Cardiac fibroblast (primary cell): ENCODE data around the gene KIF12.
"Not testable (repeated sequence)": the region's sequence is repeated elsewhere in the genome, so short reads cannot be mapped to it uniquely, and the experiment has no call there.

ENCODE experiments used
- DNase-seq, 2 donors: peaks; one replicate each; pipeline versions ENCODE4 v3.0.0 to v3.0.0-alpha.2; 2010; ENCODE audit warnings: low read depth in 2 of 2
- H3K4me3 ChIP-seq, 2 donors: replicated peaks in 1 of 2; 1 replicate in 1 of 2; 2 replicates in 1 of 2; pipeline ENCODE4 v1.5.1; 2011; ENCODE audit warnings: low read depth in 2 of 2, low read length in 2 of 2, mild to moderate bottlenecking in 2 of 2, moderate library complexity in 1 of 2
- TF ChIP-seq, protein P1 (sequence below): IDR thresholded peaks from one replicate; pipeline ENCODE4 v1.5.1; 2011; ENCODE audit warnings: low read depth, mild to moderate bottlenecking, low read length, inconsistent platforms

Gene KIF12

DNA sequence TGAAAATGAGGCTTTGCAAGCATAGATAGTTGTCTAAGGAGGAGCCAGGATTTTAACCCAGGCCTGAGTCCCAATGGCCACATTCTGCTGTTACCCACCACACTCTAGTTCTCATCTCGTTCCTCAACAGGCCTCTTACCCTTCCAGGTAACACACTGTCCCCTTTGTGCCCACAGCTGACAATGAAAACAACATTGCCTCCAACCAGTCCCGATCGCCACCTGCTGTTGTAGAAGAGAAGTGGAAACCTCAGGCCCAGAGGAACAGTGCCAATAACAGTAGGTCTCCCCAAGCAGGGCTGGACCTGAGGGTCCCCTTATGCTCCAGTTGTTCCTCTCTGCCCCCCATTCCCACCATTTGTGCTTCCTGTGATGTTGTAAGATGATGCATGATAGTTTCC lies 51.4 kb downstream of the KIF12 start:
- no peak overlapping the region for H3K4me3 ChIP-seq
- peak; percentile 14 to 25 for DNase-seq
- TF ChIP-seq, protein P1, sequence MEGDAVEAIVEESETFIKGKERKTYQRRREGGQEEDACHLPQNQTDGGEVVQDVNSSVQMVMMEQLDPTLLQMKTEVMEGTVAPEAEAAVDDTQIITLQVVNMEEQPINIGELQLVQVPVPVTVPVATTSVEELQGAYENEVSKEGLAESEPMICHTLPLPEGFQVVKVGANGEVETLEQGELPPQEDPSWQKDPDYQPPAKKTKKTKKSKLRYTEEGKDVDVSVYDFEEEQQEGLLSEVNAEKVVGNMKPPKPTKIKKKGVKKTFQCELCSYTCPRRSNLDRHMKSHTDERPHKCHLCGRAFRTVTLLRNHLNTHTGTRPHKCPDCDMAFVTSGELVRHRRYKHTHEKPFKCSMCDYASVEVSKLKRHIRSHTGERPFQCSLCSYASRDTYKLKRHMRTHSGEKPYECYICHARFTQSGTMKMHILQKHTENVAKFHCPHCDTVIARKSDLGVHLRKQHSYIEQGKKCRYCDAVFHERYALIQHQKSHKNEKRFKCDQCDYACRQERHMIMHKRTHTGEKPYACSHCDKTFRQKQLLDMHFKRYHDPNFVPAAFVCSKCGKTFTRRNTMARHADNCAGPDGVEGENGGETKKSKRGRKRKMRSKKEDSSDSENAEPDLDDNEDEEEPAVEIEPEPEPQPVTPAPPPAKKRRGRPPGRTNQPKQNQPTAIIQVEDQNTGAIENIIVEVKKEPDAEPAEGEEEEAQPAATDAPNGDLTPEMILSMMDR = peak; percentile 42

DNA sequence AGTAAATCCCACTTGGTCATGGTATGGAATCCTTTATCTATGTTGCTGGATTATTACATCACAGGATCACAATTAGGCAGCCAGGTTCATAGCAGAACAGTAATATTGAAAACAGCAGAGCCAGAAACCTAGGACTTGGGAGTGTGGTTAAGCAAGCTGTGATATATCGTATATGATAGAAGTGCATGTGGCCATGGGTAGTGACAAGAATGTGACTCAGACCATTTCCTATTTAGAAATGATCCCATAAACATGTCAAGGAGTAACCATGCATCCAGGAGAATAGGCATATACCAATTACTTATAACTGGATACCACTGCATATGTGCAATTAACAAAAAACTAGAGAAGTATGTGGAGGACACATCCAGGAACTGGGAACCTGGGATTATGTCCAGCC lies 52.2 kb downstream of the KIF12 start:
- TF ChIP-seq, protein P1 = no peak
- peak; percentile 6 to 18 for DNase-seq

DNA sequence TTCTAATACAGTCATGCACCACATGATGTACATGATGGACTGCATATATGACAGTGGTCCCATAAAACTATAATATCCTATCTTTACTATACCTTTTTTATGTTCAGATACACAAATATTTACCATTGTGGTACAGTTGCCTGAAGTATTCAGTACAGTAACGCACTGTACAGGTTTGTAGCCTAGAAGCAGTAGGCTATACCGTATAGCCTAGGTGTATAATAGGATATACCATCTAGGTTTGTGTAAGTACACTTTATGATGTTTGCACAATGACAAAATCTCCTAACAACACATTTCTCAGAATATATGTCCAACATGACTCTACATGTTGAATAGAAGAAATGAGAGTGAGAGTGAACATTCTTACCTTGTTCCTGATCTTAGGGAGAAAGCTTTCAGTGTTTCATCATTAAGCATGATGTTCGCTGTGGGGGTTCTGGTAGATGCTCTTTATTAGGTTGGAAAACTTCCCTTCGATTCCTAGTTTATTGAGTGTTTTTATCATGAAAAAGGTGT lies 52.8 kb downstream of the KIF12 start:
- DNase-seq = no peak
- no peak overlapping the region for H3K4me3 ChIP-seq
- TF ChIP-seq, protein P1 = no peak

More for the DNA sequence above, 52.2 kb downstream of the KIF12 start:
- no peak overlapping the region for H3K4me3 ChIP-seq

DNA sequence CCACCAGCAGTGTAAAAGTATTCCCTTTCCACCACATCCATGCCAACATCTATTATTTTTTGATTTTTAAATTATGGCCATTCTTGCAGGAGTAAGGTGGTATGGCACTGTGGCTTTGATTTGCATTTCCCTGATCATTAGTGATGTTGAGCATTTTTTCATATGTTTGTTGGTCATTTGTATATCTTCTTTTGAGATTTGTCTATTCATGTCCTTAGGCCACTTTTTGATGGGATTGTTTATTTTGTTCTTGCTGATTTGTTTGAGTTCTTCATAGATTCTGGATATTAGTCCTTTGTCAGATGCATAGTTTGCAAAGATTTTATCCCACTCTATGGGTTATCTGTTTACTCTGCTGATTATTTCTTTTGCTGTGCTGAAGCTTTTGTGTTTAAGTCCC lies 55.4 kb downstream of the KIF12 start:
- not testable (repeated sequence) for H3K4me3 ChIP-seq, DNase-seq
